ENCODE data around the gene CDH23.

CDH23 gene

DNA sequence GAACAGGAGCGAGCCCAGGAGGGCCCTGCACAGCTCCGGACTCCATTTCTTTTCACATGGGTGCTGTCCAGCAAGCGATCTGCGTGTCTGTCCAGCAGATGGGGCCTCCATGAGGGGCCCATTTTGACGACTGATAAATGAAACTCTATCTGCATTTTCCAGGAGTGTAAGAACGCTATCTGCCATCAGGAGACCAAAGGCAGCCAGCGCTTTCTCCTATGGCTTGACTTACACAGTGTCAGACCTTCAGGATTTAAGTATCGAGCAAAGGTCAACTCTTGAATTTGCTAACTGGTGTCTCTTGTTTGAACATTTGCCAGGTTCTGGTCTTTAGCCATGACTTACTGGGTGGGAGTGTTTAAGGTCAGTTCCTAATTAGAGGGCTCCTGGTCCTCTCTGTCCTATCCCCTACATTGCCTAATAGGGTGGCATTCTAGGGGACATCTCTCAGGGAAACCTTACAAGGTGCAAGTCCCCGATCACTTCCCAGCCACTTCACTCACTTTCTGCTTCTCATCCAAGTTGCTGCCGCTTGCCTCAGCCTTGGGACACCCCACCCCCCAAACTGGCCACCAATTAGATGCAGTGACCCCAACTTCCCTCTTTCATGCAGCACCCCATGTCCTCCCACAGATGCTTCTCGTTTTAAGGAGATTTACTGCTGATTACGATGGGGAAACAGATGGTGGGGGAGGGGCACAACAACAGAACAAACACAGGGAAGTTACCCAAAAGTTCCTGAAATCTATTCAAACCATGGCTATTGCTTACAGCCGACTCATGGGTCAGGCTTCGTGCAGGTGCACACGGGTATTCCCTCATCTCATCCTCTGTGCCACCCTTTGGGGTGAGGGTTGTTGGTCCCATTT, 356.6 kb downstream of the CDH23 start:
- no peak for DNase-seq (ENCODE audit: low read depth)
- no peak overlapping the region for H3K4me3 ChIP-seq (ENCODE audit: control insufficient read depth, low read depth, low read length)

DNA sequence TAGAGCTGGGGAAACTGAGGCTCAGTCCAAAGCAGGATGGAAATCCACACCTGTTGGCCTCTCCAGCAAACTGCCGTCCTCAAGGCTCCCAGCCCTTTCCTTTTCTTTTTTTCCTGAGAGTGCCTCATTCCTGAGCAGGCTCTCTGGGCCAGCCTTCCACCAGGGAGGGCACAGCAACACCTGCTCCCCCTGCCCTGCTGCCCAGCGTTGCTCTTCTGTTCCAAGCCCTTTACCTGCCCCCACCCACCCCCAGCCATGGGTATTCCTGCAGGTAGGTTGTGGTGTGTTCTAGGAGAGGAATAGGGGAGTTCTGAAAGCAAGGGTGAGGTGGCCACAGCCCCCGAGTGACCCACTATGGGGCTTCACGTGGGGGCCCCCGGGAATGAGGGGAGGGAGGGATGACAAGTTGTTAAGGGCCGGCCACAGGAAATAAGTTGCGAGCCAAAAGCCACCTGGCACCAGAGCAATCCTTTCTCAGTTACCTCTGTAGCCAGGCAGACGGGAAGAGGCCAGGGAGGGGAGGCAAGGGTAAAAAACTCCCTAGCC, 357.3 kb downstream of the CDH23 start:
- DNase-seq (ENCODE audit: low read depth) = no peak
- no peak for TF ChIP-seq CTCF (IDR thresholded peaks at IDR 0.05; ENCODE audit: control insufficient read depth, insufficient read depth, low read depth, low read length, missing control alignments)
- H3K4me3 ChIP-seq (ENCODE audit: control insufficient read depth, low read depth, low read length) = no peak overlapping the region

More for the DNA sequence above, 356.6 kb downstream of the CDH23 start:
- TF ChIP-seq CTCF (IDR thresholded peaks at IDR 0.05; ENCODE audit: control insufficient read depth, insufficient read depth, low read depth, low read length, missing control alignments) = no peak

DNA sequence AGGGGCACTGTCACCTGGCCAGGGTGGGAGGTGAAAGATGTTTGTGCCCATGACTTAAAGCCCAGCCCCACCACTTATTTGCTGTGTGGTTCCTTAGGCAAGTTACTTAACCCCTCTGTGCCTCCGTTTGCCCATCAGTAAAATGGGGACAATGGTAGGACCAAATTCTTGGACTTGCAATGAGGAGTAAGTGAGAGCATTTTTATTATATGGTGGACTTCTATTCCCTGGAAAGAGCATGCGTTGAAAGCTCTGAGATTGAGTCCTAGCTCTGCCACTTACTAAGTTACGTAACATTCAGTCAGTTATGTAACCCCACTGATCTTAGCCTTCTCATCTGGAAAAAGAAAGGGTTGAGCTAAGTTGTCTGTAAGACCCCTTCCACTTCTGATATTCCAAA, 357.8 kb downstream of the CDH23 start:
- DNase-seq (ENCODE audit: low read depth) = no peak
- H3K4me3 ChIP-seq (ENCODE audit: control insufficient read depth, low read depth, low read length) = no peak overlapping the region
- no peak for TF ChIP-seq CTCF (IDR thresholded peaks at IDR 0.05; ENCODE audit: control insufficient read depth, insufficient read depth, low read depth, low read length, missing control alignments)

- no peak overlapping the region for H3K4me3 ChIP-seq (ENCODE audit: control insufficient read depth, low read depth, low read length)
- DNase-seq (ENCODE audit: low read depth) = no peak
- TF ChIP-seq CTCF (IDR thresholded peaks at IDR 0.05; ENCODE audit: control insufficient read depth, insufficient read depth, low read depth, low read length, missing control alignments) = no peak
Measured at GRCh38 chr10:71755179-71755879, 358.6 kb downstream of the CDH23 start.

- DNase-seq (ENCODE audit: low read depth) = peak; percentile 49
- no peak overlapping the region for H3K4me3 ChIP-seq (ENCODE audit: control insufficient read depth, low read depth, low read length)
- no peak for TF ChIP-seq CTCF (IDR thresholded peaks at IDR 0.05; ENCODE audit: control insufficient read depth, insufficient read depth, low read depth, low read length, missing control alignments)
Measured at GRCh38 chr10:71756311-71757191, 359.8 kb downstream of the CDH23 start.

DNA sequence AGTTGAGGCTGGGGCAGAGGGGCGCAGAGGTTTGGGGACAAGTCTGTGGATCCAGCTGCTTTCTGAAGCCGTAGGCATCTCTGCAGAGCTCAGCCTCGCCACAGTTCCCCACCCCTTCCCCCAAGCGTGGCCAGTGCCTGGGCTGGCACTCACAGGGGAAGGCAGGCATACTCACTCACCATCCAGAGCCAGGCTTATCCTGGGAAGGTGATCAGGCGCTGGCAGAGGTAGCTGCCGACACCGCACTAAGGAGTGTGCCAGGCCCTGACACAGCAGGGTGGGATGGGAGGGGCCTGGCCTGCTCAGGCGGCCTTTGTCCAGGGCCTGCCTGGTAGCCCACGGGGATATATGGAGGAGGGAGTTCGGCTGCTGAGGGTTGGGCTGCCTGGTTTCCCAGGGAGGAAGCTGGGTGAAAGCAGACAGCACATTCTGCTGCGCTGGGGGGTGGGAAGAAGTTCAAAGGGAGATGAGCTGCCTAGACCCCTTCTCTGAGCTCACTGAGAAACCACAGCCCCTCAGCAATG, 360.7 kb downstream of the CDH23 start:
- no peak for DNase-seq (ENCODE audit: low read depth)
- no peak overlapping the region for H3K4me3 ChIP-seq (ENCODE audit: control insufficient read depth, low read depth, low read length)
- TF ChIP-seq CTCF (IDR thresholded peaks at IDR 0.05; ENCODE audit: control insufficient read depth, insufficient read depth, low read depth, low read length, missing control alignments) = no peak
